GM23338 (cell line): Measurements from ENCODE around the gene SUOX. TPM values are rescaled to one million over a fixed set of nuclear protein-coding genes. Genes with fewer than 3 reads are reported as not detected.

Source experiments
- polyA plus RNA-seq: library from polyadenylated mRNA; unstranded; fragments of >200 nt; fragmentation: Nextera tagmentation; extraction: Ambion mirVana; gene quantifications from 2 replicates; pipeline ENCODE4 v1.2.1, GENCODE V29; 2016
- total RNA-seq: library from RNA; depleted of rRNA; stranded (reverse); fragments of >200 nt; shearing (Covaris generic); gene quantifications from 2 replicates; pipeline ENCODE4 v1.2.3, GENCODE V29; 2014; rRNA removed

The SUOX gene
- total and polyA plus RNA-seq, 2 experiments from 2014 or later, result 14.0 to 27.5 TPM

Other genes starting within 250 kb of the SUOX start
- 96.0 and 115 TPM in 2 replicates for gene SARNP, start 179.6 kb upstream of the SUOX start, total RNA-seq
- 291 and 313 TPM in 2 replicates for gene SARNP, start 179.6 kb upstream of the SUOX start, polyA plus RNA-seq
- gene ORMDL2, start 179.2 kb upstream of the SUOX start, total RNA-seq, result 12.4 and 18.0 TPM in 2 replicates
- 55.1 and 58.7 TPM in 2 replicates for gene ORMDL2, start 179.2 kb upstream of the SUOX start, polyA plus RNA-seq
- 28.9 and 35.1 TPM in 2 replicates for gene DNAJC14, start 167.7 kb upstream of the SUOX start, total RNA-seq
- 8.9 and 9.7 TPM in 2 replicates for gene DNAJC14, start 167.7 kb upstream of the SUOX start, polyA plus RNA-seq
- 0.08 and 1.4 TPM in 2 replicates for gene MMP19, start 154.3 kb upstream of the SUOX start, total RNA-seq
- gene MMP19, start 154.3 kb upstream of the SUOX start, polyA plus RNA-seq, result 0.17 and 1.5 TPM in 2 replicates
- gene PYM1, start 69.4 kb upstream of the SUOX start, total RNA-seq, result 70.2 and 75.9 TPM in 2 replicates
- 150 and 151 TPM in 2 replicates for gene PYM1, start 69.4 kb upstream of the SUOX start, polyA plus RNA-seq
- 16.1 and 35.9 TPM in 2 replicates for gene DGKA, start 66.1 kb upstream of the SUOX start, total RNA-seq
- gene DGKA, start 66.1 kb upstream of the SUOX start, polyA plus RNA-seq, result 22.5 and 24.6 TPM in 2 replicates
- 81.6 and 108 TPM in 2 replicates for gene PMEL, start 31.2 kb upstream of the SUOX start, total RNA-seq
- gene PMEL, start 31.2 kb upstream of the SUOX start, polyA plus RNA-seq, result 64.5 and 68.1 TPM in 2 replicates
- gene CDK2, start 30.4 kb upstream of the SUOX start, total RNA-seq, result 27.7 and 31.0 TPM in 2 replicates
- gene CDK2, start 30.4 kb upstream of the SUOX start, polyA plus RNA-seq, result 14.1 and 15.2 TPM in 2 replicates
- gene RAB5B, start 23.2 kb upstream of the SUOX start, total RNA-seq, result 43.7 and 46.5 TPM in 2 replicates
- 18.6 and 19.7 TPM in 2 replicates for gene RAB5B, start 23.2 kb upstream of the SUOX start, polyA plus RNA-seq
- gene IKZF4, start 23.8 kb downstream of the SUOX start, total RNA-seq, result 9.0 and 12.2 TPM in 2 replicates
- 4.3 and 4.6 TPM in 2 replicates for gene IKZF4, start 23.8 kb downstream of the SUOX start, polyA plus RNA-seq
- gene RPS26, start 44.6 kb downstream of the SUOX start, total RNA-seq, result 321 and 655 TPM in 2 replicates
- 772 and 774 TPM in 2 replicates for gene RPS26, start 44.6 kb downstream of the SUOX start, polyA plus RNA-seq
- gene ERBB3, start 82.9 kb downstream of the SUOX start, total RNA-seq, result 44.4 and 54.4 TPM in 2 replicates
- gene ERBB3, start 82.9 kb downstream of the SUOX start, polyA plus RNA-seq, result 21.0 and 23.3 TPM in 2 replicates
- 231 and 237 TPM in 2 replicates for gene PA2G4, start 107.3 kb downstream of the SUOX start, total RNA-seq
- gene PA2G4, start 107.3 kb downstream of the SUOX start, polyA plus RNA-seq, result 349 and 373 TPM in 2 replicates
- 1,633 and 2,039 TPM in 2 replicates for gene RPL41, start 119.4 kb downstream of the SUOX start, total RNA-seq
- 3,858 and 3,875 TPM in 2 replicates for gene RPL41, start 119.4 kb downstream of the SUOX start, polyA plus RNA-seq
- 4.2 and 5.4 TPM in 2 replicates for gene ZC3H10, start 121.0 kb downstream of the SUOX start, total RNA-seq
- 2.2 and 2.7 TPM in 2 replicates for gene ZC3H10, start 121.0 kb downstream of the SUOX start, polyA plus RNA-seq
- gene ESYT1, start 131.0 kb downstream of the SUOX start, total RNA-seq, result 97.2 and 142 TPM in 2 replicates
- gene ESYT1, start 131.0 kb downstream of the SUOX start, polyA plus RNA-seq, result 23.3 and 26.2 TPM in 2 replicates
- 96.9 and 103 TPM in 2 replicates for gene MYL6B, start 155.3 kb downstream of the SUOX start, total RNA-seq
- gene MYL6B, start 155.3 kb downstream of the SUOX start, polyA plus RNA-seq, result 164 and 170 TPM in 2 replicates
- 1,092 and 1,271 TPM in 2 replicates for gene MYL6, start 161.1 kb downstream of the SUOX start, total RNA-seq
- gene MYL6, start 161.1 kb downstream of the SUOX start, polyA plus RNA-seq, result 1,545 and 1,548 TPM in 2 replicates
- 40.4 and 44.5 TPM in 2 replicates for gene SMARCC2, start 192.2 kb downstream of the SUOX start, total RNA-seq
- gene SMARCC2, start 192.2 kb downstream of the SUOX start, polyA plus RNA-seq, result 52.1 and 68.3 TPM in 2 replicates
- 68.2 and 77.1 TPM in 2 replicates for gene RNF41, start 224.6 kb downstream of the SUOX start, total RNA-seq
- 14.8 and 15.3 TPM in 2 replicates for gene RNF41, start 224.6 kb downstream of the SUOX start, polyA plus RNA-seq
- 25.5 and 31.6 TPM in 2 replicates for gene NABP2, start 227.1 kb downstream of the SUOX start, total RNA-seq
- gene NABP2, start 227.1 kb downstream of the SUOX start, polyA plus RNA-seq, result 24.9 and 27.8 TPM in 2 replicates
- 0.59 and 4.5 TPM in 2 replicates for gene SLC39A5, start 232.8 kb downstream of the SUOX start, total RNA-seq
- gene SLC39A5, start 232.8 kb downstream of the SUOX start, polyA plus RNA-seq, result 0.29 and 0.63 TPM in 2 replicates